Adrenal gland (tissue), 5 donors: Measurements from ENCODE around the gene NRXN3.

Experiments used
- POLR2A ChIP-seq, 2 donors: fragments of 450-650 bp; IDR thresholded peaks; one replicate each; pipeline ENCODE4 v1.6.1; 2017; ENCODE audit warnings: antibody characterized with exemption in 2 of 2, mild to moderate bottlenecking in 2 of 2, moderate library complexity in 1 of 2
- TF ChIP-seq, protein P1 (sequence below), 6 experiments: fragments of 450-650 bp in 4 of 6; fragments of 200-600 bp in 2 of 6; sonication (generic) in 1 of 6; IDR thresholded peaks; 1 replicate in 5 of 6; 2 replicates in 1 of 6; pipeline versions ENCODE4 v1.5.1 to v1.8.0; 2016 to 2021; ENCODE audit warnings: antibody characterized with exemption in 6 of 6, mild to moderate bottlenecking in 2 of 6, moderate library complexity in 1 of 6
- donor health status: DM: no; HTN: no; CAD: no.

DNA sequence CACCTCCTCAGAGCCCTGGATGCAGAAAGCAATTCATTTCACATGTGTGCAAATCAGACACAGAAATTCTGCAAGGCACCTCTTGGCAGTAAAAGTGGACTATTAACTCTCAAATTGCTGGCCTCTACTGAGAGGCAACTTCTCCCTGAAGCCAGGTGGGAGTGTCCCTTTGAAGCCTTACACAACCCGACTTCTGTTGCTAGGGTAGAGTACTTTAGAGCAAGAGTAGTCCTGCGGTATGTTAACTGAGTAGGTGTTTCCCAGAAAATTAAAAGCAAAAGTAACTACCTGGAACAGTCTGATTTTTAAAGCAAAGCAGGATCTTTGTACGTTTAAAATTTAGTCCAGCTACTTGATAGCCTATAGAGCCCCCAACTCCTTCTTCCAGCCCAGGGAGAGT, 1557.7 kb downstream of the NRXN3 start:
- TF ChIP-seq, protein P1, sequence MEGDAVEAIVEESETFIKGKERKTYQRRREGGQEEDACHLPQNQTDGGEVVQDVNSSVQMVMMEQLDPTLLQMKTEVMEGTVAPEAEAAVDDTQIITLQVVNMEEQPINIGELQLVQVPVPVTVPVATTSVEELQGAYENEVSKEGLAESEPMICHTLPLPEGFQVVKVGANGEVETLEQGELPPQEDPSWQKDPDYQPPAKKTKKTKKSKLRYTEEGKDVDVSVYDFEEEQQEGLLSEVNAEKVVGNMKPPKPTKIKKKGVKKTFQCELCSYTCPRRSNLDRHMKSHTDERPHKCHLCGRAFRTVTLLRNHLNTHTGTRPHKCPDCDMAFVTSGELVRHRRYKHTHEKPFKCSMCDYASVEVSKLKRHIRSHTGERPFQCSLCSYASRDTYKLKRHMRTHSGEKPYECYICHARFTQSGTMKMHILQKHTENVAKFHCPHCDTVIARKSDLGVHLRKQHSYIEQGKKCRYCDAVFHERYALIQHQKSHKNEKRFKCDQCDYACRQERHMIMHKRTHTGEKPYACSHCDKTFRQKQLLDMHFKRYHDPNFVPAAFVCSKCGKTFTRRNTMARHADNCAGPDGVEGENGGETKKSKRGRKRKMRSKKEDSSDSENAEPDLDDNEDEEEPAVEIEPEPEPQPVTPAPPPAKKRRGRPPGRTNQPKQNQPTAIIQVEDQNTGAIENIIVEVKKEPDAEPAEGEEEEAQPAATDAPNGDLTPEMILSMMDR (IDR thresholded peaks at IDR 0.05): no peak
- TF ChIP-seq POLR2A (IDR thresholded peaks at IDR 0.05): no peak
